ENCODE data around the gene PGA5. TPM values are rescaled to one million over a fixed set of nuclear protein-coding genes. Genes with fewer than 3 reads are reported as not detected.

The PGA5 gene
- total and polyA plus RNA-seq, 9 of the 15 experiments (the other 6 are each of a cell fraction or from before 2014, with no cell fraction given): not detected

GRCh38 chr11:61290905-61291690, 50.1 kb downstream of the PGA5 start (continued):
- no peak for TF ChIP-seq GTF2A2 (tag; IDR thresholded peaks at IDR 0.05)
- no peak for TF ChIP-seq ETS2 (tag; IDR thresholded peaks at IDR 0.05; ENCODE audit: borderline replicate concordance, poor library complexity, severe bottlenecking)
- TF ChIP-seq CTCFL (IDR thresholded peaks at IDR 0.05; ENCODE audit: borderline replicate concordance, insufficient read depth, low read depth, low read length, poor library complexity, severe bottlenecking): peak; percentile 36
- no peak for TF ChIP-seq HLTF (IDR thresholded peaks at IDR 0.05)
- TF ChIP-seq DLX4 (CRISPR knock-in tag; IDR thresholded peaks at IDR 0.05): no peak
- TF ChIP-seq ZNF408 (CRISPR knock-in tag; IDR thresholded peaks at IDR 0.05; ENCODE audit: low read depth): no peak
- peak; percentile 69; the same call in 1 of the 2 replicates for TF ChIP-seq HDAC2 (IDR thresholded peaks at IDR 0.05)
- TF ChIP-seq NEUROD1 (IDR thresholded peaks at IDR 0.05; ENCODE audit: borderline replicate concordance, low read depth, low read length, partially characterized antibody): no peak
- TF ChIP-seq FOXA3 (CRISPR knock-in tag; conservative IDR thresholded peaks at IDR 0.05 in 1 of 2, IDR thresholded peaks at IDR 0.05 in 1 of 2): no peak
- TF ChIP-seq ZNF77 (CRISPR knock-in tag; IDR thresholded peaks at IDR 0.05): no peak
- TF ChIP-seq, protein P1, sequence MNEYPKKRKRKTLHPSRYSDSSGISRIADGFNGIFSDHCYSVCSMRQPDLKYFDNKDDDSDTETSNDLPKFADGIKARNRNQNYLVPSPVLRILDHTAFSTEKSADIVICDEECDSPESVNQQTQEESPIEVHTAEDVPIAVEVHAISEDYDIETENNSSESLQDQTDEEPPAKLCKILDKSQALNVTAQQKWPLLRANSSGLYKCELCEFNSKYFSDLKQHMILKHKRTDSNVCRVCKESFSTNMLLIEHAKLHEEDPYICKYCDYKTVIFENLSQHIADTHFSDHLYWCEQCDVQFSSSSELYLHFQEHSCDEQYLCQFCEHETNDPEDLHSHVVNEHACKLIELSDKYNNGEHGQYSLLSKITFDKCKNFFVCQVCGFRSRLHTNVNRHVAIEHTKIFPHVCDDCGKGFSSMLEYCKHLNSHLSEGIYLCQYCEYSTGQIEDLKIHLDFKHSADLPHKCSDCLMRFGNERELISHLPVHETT (CRISPR knock-in tag; conservative IDR thresholded peaks at IDR 0.05 in 1 of 2, IDR thresholded peaks at IDR 0.05 in 1 of 2): no peak
- TF ChIP-seq ZC3H11A (IDR thresholded peaks at IDR 0.05; ENCODE audit: low read depth, low read length): no peak
- TF ChIP-seq CTCF (IDR thresholded peaks at IDR 0.05 in 2 of 3, conservative IDR thresholded peaks at IDR 0.05 in 1 of 3; ENCODE audit: insufficient read depth in 2 of 3, low read depth in 1 of 3, low read length in 3 of 3): 0 out of 6 replicates have a peak, but pooled peaks of 2 of the 3 experiments have one; percentile 6 to 33
- TF ChIP-seq, protein P2, sequence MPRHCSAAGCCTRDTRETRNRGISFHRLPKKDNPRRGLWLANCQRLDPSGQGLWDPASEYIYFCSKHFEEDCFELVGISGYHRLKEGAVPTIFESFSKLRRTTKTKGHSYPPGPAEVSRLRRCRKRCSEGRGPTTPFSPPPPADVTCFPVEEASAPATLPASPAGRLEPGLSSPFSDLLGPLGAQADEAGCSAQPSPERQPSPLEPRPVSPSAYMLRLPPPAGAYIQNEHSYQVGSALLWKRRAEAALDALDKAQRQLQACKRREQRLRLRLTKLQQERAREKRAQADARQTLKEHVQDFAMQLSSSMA (CRISPR knock-in tag; IDR thresholded peaks at IDR 0.05): no peak
- no peak for TF ChIP-seq MLLT1 (IDR thresholded peaks at IDR 0.05)
- TF ChIP-seq RBM25 (IDR thresholded peaks at IDR 0.05; ENCODE audit: low read depth, low read length, severe bottlenecking): peak; percentile 92
- 0 out of 2 replicates have a peak, but pooled peaks have one; percentile 26 for TF ChIP-seq CBX1 (IDR thresholded peaks at IDR 0.05; ENCODE audit: low read depth)

Data from K562 (cell line).